CD4-positive, alpha-beta T cell treated with Interleukin-10 for 1 hour (primary cell): ENCODE data around the gene DOCK8.

Experiments used
- DNase-seq: peaks from one replicate; pipeline ENCODE4 v3.0.0-alpha.2; 2020

DOCK8 gene

GRCh38 chr9:511861-512260, 297.2 kb downstream of the DOCK8 start:
- no peak for DNase-seq

- DNase-seq = no peak
Observed at GRCh38 chr9:512555-513272, 298.0 kb downstream of the DOCK8 start.
